HG02798 (cell line): ENCODE measurements around the gene BPI.
"Not testable (repeated sequence)": the region's sequence is repeated elsewhere in the genome, so short reads cannot be mapped to it uniquely, and the experiment has no call there.

Source experiments
- ATAC-seq: cut with Tn5 transposase; IDR thresholded peaks from one replicate; pipeline ENCODE4 v1.9.1; 2021; ENCODE audit warnings: mild to moderate bottlenecking; ENCODE audit not compliant: unreplicated experiment, poor library complexity

The BPI gene

DNA sequence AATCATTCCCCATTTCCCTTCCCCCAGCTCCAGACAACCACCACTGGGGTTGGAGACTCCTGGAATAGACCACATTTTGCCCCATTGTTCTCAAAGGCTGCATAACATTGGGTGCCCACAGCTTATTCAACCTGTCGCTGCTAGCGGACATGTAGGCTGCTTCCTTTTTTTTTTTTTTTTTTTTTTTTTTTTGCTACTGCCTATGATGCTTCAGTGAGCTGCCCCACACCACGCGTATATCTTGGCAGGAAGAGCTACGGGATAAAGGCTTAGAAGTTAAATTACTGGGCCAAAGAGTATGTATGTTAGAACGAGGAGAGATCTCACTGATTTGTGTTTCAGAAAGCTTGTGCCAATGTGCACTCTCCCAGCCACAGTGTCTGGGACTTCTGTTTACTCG is 49.4 kb downstream of the BPI start:
- no peak for ATAC-seq

DNA sequence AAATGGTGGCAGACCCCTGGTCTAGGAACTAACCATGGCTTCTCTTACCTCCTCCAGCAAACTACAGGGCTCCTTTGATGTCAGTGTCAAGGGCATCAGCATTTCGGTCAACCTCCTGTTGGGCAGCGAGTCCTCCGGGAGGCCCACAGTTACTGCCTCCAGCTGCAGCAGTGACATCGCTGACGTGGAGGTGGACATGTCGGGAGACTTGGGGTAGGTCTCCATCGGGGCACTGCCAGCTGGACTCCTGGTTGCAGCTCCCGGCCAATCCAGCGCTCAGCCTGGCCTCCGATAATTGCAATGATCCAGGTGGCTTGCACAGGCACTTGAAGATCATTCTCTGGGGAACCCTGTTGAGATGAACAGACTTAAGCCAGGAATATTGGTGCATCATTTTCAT is 50.3 kb downstream of the BPI start:
- no peak for ATAC-seq

DNA sequence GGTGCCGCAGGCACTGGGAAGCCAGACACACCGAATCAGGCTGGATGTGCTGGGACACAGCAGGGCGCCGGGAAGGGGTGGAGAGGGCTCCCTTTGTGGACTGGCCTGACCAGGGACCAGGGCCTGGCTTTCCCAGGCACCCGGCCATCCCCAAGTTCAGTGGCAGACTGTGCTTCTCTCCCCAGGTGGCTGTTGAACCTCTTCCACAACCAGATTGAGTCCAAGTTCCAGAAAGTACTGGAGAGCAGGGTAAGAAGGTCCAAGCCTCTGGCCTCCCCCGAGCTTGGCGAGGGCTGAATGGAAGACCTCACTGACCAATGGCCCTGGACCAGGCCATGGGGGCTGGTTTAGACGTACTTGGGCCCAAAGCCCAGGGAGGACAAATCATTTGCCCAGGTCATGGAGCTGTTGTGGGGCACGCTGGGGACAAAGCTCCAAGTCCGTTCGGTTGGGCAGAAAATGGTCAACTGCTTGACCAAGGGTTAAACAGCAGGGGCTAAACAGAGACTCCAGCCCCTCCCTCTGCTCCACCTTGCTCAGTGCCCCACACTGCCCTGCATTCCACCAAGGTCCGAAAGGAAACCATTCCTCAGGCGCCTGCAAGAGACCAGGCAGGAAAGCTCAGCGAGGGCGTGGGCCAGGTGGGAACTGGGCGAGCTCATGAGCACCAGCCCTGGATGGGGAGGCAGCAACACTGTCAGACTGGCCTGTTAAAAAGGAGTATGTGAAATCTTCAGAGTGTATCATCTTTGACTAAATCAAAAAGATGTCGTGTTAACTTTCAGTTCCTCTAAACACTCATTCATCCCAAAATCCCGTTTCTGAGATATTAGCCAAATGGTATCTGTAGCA is 51.4 kb downstream of the BPI start:
- no peak for ATAC-seq

DNA sequence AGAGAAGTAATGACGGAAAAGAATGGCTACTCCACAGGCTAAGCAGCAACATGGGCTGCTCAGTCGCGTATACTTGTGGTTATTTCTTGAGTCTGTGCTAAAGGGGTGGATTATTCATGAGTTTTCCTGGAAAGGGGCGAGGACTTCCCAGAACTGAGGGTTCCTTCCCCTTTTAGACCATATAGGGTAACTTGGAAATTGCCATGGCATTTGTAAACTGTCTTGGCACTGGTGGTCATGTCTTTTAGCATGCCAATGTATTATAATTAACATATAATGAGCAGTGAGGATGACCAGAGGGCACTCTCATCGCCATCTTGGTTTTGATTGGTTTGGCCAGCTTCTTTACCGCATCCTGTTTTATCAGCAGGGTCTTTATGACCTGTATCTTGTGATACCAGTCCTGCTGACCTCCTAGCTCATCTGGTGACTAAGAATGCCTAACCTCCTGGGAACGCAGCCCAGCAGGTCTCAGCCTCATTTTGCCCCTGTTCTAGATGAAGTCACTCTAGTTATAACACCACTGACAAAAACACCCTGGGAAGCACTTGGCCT is 53.8 kb downstream of the BPI start:
- ATAC-seq, result no peak

DNA sequence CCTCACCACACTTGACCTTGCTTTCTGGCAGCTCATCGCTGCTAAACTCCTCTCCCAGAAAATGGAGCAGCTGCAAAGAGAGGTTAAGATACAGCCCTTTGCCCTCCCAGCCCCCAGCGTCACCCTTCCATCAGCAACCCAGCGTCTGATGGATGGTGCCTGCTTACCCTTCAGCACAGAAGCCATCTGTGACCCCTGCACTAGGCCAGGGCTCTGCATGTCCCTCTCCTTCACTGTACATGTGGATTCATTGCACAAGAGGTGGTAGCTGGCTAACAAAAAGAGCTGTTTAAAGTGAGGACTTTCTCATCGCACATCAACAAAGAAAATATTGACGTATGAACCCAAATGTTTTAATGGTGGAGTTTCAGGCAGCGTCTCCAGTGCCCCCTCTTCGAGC is 54.6 kb downstream of the BPI start:
- no peak for ATAC-seq

DNA sequence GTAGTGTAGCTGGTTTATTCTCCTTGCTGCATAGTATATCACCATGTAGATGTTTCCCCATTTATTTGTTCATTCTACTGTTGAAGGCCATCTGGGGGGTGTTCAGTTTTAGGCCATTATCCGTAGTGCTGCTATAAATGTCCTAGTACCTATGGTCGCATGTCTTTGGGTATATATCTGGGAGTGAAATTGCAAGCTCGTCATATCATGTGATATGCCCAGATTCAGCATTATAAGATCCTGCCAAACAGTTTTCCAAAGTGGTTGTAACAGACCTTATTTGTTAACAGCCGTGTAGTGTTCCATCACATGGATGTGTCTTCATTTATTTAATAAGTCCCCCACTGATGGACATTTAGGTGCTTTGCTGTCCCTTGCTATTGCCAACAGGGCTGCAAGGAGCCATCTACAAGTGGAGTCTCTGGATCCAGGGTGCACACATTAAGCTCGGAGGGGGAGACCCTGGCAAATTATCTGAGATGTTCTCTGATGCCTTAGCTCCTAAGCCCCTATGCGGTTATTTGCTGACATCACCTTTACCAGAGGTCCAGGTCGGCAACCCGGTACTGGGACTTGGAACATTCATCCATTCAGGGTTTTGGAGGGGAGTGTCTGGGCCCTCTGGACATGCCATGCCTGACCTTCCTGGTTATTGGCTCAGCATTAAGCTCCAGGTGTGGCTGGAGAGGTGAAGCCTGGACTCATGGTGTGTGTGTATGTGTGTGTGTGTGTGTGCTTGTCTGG is 59.2 kb downstream of the BPI start:
- no peak for ATAC-seq

DNA sequence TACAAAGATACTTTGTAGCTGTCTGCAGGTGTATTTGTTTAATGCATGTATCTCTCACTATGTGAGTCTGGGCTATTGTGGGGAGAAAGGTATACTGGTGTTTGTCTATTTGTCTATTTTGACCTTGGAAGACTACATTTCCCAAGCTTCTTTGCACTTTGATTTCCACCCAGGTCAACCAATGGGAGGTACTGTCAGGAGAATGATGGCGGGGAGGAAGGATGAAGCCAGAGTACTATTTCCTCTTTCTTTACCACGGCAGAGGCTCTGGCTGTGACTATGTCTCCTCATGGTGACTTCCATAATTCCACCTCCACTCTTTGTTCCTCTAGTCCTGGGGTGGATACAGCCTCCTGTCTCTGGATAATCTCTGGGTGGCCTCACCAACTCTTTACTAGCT is 65.4 kb downstream of the BPI start:
- no peak for ATAC-seq

DNA sequence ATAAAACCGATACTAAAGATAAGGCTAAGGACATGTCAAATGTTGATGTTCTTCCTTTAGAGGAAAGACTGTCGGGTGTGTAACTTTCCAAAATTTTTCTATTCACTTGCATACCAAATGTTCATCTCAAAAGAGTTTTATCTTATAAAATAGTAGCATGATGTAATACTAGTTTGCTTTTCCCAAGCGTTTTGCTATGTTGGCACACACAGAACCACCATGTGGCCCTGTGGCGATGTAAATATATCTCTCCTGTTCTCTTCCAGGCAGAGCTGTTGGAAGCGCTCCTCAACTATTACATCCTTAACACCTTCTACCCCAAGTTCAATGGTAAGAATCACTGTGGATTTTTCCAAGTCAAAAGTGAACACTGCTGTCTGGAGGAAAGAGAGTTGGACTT is 68.8 kb downstream of the BPI start:
- no peak for ATAC-seq

DNA sequence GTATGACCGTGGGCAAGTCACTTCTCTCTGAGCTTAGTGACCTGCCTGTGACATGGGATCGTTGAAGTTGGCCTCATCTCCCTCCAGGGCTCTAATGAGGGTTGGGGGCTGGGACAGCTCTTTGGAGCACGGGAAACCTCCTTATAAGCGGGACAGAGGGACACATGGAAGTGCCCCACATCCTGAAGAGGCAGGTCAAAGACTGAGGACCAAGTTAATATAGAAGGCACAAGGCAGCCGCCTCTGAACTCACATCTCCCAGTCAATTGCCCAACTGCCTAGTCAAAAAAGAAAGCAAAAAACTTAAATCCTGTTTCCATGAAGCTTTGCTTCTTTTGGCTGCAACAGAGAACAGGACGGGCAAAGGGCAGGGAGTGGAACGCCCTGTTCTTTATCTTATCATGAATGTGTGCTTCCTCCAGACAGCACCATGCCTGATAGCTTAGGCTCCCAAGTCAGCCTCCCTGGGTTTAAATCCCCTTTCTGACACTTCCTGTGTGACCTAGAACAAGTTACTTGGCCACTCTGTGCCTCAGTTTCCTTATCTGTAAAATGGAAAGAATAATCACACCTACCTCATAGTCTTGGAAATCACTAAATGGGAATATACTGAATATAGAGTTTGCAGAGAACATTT is 69.4 kb downstream of the BPI start:
- ATAC-seq, result no peak

DNA sequence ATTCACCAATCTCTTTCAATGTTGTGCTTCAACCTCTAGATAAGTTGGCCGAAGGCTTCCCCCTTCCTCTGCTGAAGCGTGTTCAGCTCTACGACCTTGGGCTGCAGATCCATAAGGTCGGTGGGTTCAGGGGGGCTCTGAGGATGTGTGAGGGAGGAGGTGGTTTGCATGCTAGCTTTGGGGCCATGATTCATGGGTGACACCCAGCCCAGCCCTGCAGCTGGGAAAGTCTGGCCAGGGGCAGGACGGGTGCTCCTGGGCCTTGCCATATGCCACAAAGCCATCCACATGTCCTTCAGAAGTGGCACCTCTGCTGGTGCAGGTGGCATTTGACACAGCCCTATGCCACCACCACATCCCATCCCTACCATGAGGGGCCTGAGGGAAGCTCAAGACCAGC is 69.9 kb downstream of the BPI start:
- no peak for ATAC-seq

DNA sequence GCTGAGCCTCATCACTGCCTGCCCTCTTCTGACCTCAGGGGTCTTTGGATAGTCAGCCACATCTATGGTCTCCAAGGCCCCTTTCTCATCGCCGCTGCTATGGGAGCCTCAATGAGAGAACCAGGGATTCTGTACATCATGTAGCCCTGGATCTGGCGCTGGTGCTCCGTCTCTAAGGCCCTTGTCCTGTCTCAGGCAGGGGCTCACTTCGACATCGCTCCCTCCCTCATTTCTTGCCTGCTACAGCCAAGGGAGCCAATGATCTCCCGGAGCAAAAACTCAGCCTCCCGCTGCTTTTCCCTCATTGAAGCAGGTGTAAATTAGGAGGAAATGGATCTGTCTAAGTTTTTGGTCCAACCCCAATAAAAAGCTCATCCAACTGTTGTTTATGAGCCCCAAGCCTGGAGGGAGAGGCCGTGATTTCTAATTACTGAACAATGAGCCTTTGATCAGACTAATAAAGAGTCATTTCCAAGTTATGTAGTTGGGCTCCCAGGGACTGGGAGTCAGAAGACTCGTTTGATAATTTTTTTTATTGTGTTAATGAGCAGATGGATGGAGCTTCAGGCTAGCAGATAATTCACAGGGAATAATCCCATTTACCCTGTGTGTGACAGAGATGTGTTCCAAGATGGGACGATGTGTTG is 73.2 kb downstream of the BPI start:
- no peak for ATAC-seq

DNA sequence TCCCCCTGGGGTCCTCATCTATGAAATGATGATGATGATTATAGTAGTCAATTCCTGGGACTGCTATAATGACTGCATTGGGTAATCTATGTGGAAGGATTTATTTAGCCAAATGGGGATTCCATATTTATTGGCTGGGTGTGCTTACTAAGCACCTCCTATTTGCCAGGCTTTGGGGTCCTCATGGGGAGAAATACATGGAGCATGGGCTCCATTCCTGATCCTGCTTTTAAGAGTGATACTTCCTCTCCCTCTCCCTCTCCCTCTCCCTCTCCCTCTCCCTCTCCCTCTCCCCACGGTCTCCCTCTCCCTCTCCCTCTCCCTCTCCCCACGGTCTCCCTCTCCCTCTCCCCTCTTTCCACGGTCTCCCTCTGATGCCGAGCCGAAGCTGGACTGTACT is 73.9 kb downstream of the BPI start:
- ATAC-seq, result not testable (repeated sequence)

DNA sequence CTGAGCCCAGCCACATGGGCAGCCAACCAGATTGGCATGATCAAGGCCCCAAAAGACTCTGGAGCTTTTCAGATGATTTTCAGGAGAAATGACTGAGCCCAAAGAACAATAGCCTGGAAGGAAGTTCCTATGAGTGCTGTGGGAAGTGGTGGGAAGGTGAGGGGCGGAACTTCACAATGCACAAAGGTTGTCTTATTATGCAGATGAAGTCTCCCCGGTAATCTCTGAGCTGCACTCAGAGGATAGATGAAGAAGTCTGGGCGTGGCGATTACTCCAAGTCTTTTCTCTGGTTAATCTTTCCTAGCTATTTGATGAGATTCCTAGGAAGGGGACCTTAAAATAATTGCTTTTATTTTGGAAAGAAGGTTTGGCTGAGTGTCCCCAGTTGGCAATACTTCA is 79.2 kb downstream of the BPI start:
- ATAC-seq, result no peak

DNA sequence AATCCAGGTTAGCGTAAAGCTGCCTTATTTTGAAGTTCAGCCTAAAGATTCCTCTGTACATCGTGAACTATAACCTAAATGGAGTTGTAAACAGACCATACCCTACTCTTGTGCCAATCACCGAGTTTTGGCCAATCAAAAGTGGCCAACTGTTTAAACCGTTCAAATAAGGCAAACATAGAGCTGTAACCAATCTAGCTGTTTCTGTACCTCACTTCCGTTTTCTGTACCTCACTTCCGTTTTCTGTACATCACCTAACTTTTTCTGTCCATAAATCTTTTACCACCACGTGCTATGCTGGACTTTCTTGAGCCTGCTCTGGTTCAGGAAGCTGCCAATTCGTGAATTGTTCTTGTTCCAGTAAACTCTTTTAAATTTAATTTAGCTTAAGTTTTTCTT is 82.0 kb downstream of the BPI start:
- ATAC-seq, result no peak

DNA sequence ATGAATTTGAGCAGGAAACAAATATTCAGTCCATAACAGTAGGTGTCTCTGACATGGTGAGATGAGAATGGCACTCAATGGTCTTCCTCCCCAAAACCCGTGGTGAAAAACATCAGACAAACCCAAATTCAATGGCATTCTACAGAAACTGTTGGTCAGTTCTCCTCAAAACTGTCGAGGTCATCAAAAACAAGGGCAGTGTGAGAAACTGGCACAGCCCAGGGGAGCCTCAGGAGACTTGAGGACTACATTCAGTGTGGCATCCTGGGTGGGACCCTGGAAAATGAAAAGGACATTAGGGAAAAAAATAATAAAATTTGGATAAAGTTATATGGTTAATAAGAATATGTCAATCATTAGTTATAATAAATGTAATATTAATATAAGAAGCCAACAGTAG is 82.9 kb downstream of the BPI start:
- ATAC-seq, result no peak
